ENCODE data around the gene CDH10.

CDH10 gene

DNA sequence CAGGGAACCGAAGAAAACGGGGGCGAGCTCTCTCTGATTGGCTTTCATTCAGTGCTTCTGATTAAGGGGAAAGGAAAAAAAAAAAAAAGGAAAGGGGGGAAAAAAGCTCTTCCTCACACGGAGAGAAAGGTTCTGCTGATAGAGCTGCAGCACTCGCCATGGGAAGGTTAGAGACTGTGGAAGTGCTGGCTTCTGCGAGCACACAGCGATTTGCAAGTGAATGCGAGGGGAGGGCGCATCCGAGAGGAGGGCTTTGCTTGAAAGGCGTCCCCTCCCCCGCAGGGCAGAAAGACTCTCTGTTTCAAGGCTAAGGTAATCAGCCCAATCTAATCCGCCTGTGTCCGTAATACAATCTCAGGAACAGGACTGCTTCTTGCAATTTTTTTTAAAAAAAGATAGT is at the start of gene CDH10:
Gene CDH10, minus strand, starts transcription at position 218 of the 400 bp plus-strand sequence. CDS start 51,488 bp downstream, outside the sequence.
- peak; percentile 10 for DNase-seq

DNA sequence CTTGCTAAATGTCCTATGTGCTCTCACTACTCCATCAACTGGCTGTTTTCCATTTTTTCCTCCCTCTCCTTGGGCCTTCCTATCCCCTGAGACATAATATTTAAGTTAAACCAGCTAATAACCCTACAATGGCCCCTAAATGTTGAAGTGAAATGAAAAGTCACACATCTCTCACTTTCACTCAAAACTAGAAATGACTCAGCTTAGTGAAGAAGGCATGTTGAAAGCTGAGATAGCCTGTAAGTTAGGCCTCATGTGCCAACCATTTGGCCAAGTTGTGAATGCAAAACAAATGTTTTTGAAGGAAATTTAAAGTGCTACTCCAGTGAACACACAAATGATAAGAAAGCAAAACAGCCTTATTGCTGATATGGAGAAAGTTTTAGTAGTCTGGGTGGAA is 48.8 kb upstream of the CDH10 start:
- no peak for DNase-seq

DNA sequence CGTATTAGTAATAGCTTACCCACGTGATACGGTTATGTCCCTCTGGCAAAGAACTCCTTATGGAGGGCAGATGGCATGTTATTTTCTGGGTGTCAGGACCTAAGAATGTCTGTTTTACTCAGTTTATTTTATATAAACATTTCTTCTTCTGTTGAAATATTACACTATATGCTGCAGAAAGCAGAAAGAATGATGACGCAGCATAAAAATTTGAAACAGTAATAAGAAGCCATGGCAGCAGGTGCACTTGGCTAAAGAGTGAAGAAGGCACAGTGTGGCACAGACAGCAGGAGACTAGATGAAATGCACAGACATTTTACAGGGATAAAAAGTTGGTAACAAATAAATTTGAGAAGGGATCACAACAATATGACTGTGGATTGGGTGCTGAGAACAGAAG is 46.3 kb upstream of the CDH10 start:
- no peak for DNase-seq

DNA sequence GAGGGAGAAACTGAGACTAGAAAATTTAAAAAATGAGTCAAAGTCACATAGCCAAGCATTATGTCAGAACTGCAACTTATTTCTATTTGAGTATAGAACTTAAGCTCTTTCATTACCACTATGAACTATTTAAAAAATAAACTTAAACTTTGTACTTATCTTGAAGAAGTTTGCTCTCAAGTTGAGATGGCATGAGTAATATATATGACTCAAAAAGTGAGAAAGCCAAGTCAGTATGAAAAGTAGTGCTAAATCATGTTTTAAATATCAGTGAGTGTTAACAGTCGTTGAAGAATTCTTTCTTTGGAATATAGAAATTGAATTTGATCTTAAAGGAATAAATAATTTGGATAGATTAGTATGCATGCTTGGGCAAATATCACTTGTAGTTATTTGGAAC is 36.3 kb upstream of the CDH10 start:
- no peak for DNase-seq

DNA sequence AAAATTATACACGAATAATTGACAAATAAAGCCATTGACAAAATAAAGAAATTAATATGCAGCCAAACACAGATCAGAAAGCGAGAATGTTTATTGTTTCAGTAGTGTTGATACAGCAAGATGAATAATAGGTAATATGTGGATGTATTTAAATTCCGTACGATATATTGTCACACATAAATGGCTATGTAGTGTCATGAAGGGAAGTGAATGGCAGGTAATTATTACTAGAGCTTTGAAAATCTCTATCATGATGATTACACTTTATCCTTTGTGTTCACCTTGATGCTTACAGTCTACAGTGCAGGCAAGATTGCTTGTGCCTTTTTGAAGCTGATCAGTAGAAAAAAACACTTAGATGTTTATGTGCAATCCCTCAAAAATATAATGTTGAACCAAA is 23.3 kb upstream of the CDH10 start:
- no peak for DNase-seq

DNA sequence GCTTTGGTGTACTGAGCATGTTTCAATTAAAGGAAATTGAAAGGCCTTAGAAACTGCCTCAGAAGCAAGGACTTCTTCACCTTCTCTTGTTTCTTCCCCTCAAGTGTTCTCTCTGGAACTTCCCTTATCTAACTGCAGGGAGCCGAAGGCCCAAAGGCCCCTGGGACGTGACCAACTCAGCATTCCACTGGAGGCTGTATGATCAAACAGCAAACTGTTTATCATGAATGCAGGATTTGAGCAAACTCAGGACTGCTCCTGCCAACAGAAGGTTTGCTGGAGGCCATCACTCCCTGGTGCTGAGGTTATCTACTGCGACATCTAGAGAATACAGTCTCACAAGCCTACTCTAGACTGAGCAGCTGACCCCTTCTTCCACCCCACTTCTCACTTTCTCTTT is 4.8 kb upstream of the CDH10 start:
- no peak for DNase-seq

DNA sequence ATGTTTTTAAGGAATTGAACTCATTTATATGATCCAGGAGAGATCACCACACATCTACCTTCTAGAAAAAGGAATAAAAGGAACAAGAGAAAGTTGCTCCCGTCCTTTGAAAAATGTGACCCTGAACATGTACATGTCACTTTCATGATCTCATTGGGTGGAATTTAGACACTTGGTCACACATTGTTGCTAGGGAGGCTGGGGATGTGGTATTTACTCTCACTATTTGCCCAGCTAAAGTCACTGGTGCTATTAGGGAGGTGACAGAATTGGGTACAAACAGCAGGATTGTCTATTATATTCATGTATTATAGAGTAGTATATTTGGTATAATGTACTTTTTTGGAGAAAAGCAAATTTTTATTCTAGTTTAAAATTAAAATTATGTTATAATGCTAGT is 2.1 kb upstream of the CDH10 start:
- DNase-seq = no peak

DNA sequence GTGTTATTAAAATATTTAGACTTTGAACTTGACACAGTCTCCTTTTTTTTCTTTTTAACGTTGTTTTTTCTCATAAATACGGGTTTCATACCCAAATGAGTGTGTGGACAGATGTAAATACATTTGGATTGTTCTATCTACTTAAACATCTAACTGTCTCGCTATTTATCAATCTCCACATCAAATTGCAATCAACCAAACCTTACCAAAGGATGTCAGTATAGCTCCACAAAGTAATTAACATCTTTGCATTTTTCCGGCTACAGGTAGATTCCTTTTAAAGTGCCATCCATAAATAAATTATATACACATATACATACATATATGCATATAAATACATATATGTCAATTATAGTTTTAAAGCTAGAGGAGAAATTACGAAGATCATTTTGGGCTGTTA is 705 bp upstream of the CDH10 start:
- DNase-seq = no peak

DNA sequence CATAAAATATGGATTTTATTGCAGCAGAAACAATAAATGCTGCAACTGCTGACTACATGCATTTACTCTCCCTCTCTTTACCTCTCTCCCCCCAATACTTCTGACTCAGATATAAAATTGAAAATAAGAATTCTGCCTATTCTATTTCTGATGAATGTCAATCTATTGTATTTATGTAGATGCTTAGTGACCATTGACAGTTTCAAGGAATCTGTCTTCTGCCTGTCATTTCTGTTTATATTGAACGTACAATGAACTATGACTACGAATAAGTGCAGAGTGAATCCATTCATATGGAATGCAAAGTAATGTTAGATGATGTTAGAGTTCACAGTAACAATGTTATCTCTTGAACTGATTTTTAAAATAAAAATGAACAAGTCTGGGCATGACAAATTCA is 898 bp downstream of the CDH10 start:
- DNase-seq = no peak

DNA sequence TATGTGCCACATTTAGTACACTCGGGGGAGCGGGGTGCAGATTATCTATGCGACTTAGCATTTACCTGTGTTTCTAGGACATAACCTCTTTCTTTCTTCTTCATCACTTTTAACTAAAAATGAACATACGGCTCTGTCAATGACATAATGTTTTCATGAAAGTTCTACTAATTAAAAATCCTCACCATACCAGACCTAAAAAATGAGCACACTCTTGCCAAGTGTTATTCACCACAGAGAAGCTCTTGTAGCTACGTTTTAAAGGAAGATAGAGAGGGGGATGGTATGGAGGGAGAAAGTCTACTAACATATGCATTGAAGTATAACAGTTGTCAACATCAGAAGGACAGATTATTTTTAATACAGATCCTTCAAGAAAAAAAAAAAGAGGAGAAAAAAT is 1.6 kb downstream of the CDH10 start:
- no peak for DNase-seq

DNA sequence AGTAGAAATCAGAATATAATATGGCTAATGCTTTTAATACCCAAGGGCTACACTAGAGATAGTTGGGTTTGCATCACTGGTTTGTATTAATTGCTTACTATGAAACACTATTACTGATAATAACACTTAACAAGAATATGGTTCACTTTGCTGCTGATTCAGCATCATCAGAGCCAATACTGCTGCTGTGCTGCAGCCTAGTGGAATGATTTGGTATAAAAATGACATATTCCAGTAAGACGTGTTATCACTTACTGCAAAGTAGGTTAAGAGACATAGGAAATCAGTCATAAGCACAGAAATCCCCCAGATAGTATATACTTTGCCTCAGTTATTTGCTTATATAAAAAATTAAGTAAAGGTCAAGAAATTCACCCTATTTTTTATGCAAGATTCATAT is 2.8 kb downstream of the CDH10 start:
- peak; percentile 2 for DNase-seq

DNA sequence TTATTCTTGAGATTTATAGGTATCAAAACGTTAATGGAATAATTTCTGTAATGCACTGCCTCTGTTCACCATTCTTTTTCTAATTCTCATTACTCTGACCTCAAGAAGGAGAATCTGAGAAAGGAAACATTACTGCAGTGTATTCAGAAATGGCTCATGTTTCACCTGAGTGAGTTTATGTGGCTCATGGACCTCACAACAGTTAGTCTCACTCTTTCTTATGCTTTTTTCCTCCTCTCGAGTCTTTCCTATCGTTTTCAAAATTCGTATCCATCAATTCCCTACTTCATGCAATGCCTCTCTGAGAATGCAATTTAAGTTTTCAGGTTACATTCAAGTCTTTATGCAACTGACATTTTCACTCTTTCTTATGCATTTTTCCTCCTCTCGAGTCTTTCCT is 9.6 kb downstream of the CDH10 start:
- DNase-seq = no peak

DNA sequence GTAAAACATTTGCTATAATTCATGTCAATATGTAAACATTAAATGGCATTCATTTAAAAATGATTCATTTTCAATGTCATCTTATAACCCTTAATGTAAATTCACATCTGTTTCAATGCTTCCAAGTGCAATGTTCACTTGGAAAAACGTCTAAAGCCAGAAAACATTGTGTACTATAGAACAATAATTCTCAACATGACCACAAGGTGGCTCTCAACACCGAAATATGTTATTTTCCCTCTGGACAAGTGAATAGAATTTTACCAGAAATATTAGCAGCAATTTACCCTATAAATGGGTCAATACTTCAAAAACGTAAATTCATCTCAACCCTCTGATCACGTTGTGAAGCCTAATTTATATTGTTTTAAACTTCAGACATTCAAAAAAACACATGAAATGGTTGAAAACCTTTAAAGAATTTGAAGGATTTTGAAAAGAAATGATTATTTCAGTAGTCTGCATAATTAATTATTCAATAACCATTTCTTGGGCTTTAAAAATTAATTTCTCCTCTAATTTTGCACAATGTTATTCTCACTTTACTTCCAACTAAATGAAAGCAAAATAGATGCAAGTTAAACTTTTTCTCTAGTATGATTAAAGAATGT is 11.0 kb downstream of the CDH10 start:
- DNase-seq = peak; percentile 9

DNA sequence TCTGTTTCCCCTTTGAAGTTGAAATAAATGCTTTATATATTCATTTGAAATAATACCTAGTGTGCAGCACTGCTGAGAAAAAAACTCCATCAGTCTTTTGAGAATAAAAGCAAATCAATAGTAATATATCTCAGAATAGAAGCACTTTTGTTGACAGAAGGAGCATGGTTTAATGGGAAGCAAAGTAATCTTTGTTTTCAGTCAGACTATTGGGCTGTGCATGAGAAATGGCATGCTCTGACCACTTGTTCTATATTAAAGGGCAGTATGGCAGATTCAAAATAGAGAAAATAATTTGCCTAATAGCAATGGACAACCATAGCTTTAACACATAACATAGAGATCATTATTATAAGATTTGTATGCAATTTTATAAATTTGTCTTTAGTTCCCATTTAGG is 12.4 kb downstream of the CDH10 start:
- DNase-seq = no peak

DNA sequence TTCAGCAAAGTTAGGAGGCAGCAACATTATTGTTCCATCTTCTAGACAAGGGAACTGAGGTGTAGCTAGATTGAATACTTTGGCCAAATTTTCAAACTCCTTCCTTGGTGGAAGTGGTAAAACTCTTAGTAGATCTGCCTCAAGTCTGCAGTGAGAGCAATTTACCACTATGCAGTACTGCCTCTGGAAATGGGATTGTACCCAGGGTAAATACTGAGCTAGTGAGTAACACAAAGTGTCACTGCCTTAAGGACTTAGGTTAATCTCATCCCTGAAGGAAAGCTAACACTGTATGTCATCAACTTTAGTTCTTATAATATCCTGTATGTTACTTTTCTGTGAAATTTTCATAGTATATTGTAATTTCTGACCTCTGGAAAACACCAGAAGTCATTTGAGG is 13.9 kb downstream of the CDH10 start:
- DNase-seq = no peak

DNA sequence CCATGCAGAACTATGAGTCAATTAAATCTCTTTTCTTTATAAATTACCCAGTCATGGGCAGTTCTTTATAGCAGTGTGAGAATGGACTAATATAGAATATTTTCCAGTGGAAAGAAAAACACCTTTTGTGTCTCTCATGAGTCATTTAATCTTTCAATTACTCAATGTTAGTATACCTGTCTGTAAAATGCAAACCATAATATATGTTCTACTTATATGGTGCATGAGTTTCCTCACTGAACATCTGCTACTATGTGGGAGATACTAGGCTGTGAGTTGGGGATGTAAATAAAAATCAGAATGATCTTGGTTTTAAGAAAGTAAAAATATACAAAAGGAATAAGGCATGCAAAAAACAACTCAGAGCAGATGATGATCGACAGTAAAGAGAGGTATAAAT is 15.0 kb downstream of the CDH10 start:
- DNase-seq = no peak

DNA sequence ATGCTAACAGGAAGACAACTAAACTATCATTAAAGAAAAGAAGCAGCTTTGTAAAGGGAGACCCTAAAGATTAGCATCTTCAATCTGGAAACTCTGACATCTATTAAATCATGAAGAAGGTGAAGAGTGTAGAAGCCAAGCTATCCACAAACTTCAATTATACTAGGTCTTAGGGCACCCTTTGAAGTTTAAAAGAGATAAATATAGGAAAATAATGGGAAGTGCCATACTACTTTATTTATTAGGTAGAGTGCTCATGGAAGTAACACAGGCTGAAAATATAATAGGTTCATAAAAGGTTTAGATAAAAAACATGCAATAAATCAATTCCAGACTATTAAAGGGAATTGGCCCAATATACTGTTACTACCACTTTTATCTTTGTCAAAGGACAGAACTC is 19.9 kb downstream of the CDH10 start:
- no peak for DNase-seq

DNA sequence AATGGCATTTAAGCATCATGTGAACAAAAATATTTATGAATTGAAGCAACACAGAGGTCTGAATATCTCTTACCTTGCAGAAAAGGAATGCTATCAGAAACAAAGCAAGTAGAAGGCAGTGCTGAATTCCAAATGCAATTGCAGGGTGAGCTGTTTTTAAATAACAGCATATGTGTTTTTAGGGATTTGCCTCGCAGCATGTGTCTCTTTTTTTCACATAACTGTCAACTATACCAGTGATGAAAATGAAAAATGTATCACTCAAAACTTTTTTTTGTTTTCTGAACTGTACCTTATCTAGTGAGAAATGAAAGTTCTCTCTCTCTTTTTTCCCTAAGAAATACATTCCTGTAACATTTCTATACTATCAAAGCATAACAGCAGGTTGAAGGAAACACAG is 21.2 kb downstream of the CDH10 start:
- DNase-seq = no peak

DNA sequence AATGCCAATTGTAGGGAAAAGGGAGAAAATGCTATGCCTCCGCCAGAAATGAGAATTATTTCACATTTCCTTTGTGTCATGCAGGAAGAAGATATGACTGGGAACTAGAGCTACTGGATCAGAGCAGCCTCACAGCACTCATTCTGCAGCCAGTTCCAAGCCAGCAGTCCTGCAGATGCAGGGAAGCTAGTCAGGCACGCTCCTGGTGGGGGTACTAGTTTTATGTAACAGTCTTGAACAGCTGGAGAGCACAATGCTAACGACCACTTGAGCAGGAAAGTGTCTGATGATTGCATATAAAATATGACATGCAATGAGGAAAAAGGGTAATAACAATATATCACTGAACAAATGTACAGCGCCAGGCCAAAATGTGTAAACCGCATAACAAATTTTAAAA is 21.7 kb downstream of the CDH10 start:
- no peak for DNase-seq

DNA sequence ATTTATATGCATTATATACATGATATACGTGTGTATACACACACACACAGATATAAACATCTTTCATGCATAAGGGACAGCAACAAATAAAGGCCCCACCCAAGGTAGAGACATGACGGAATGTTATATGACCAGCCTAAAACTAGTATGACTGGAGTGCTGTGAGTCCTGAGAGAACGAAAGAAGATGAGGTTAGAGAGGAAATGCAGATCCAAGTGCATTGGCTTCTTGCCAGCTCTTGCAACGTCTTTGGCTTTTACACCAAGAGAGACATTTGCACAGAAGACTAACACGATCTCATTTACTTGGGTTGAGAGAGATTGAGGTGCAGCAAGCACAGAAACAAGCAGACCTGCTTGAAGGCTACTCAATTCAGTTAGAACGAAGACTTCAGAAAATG is 23.0 kb downstream of the CDH10 start:
- DNase-seq = no peak

DNA sequence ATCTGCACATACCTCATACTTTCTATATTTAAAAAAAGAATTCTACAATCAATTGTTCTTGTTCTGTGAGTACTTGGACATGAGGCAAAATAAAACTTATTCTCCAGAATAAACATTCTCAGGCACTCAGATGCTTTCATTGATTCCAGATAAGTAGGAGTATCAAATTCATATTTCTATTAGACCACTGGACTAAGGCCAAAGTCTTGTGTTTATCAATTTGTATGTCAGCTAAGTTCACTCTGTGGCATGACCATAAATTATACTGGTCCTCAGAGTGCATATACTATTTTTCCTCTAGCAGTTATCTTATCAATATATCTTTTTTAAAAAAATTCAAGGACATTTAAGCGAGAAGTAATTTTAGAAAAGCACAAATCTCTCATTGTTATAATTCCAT is 28.2 kb downstream of the CDH10 start:
- no peak for DNase-seq

DNA sequence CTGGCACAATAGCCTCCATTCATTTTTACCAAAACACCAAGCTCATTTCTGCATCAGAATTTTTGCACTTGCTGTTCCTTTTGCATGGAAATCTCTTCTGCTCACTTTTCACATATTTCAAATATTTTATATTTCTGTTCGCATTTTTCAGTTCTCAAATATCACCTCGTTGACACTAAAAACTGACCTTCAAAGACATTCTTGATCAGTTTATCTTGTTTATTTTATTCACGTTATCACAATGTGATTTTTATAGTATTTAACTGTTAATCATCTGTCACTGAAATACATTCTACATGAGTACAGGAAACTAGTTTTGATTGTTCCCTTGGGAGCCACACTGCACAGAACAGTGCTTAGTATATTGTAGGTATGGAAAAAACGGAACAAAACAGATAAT is 29.6 kb downstream of the CDH10 start:
- no peak for DNase-seq

DNA sequence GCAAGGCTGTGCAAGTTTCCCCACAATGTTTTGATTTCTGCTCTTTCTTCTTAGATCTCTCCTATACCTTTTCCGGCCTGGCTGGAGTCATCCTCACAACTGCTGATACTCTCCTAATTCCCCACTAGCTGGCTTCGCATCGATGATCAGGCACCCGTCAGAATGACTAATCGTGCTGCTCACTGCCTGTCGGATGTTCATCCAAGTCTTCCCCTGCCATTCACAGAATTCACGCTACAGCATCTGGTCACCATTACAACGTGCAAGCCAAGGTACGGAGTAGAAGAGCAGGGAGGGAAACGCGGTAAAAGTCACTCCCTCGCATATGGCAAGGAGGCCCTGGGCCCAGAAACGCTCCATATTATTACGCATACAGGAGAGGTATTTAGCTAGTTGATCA is 35.1 kb downstream of the CDH10 start:
- DNase-seq = no peak

DNA sequence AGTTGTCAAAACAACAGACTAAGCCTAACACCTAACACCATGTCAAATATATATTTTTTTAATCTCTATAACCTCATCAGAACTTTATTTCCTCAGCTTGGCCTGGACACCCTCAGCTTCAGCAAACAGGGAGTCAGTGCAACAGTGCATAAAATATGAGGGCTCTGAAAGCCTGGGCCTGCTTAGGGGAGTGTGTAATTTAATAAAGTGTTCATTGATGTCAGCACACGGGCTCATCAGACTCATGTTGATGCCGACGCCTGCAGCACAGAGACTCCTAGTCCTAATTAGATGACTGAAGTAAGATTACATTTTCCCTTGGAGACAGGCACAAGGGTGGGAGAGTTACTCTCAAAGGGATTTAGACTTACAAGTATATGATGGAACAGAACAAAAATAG is 37.8 kb downstream of the CDH10 start:
- no peak for DNase-seq

DNA sequence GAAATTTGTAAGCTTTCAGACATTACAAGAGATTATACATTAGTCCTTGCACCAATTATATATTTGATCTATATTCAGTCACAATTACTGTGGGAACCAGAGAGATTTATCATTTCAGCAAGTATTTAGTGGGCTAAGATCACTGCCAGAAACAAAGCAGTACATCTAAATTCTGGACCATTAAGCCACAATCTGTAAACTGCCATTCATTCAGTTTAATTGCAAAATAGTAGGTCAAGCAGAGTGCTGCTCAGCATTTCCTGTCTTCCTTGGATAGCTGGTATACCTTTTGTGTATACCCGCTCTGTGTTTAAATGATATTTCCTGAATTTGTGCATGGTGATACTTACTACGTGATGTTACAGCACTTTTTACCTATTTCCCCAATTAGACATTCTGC is 42.6 kb downstream of the CDH10 start:
- no peak for DNase-seq

DNA sequence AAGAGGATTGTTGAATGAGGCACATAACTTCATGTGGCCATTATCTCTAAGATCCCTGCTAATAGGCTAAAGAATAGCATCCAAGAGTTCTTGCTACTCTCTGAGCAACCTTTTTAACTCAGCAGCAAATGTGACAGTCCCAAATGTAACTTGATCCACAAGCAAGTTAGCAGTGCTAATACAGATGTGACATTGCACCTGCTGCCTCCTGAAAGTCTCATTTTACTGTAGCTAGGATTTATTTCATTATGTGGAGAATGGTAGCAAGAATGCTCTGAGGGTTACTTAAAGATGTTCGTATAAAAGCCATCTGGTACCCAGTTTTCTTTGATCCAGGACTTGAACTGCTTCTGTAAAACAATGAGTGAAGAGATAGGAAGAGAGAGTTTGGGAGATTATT is 45.8 kb downstream of the CDH10 start:
- no peak for DNase-seq

All from amniotic stem cell (primary cell).